NAMALWA (cell line): ENCODE measurements around the gene LRP1B.

ENCODE experiments used
- DNase-seq: peaks from one replicate; pipeline ENCODE4 v3.0.0-alpha.2; 2015; ENCODE audit warnings: low spot score

LRP1B gene

DNA sequence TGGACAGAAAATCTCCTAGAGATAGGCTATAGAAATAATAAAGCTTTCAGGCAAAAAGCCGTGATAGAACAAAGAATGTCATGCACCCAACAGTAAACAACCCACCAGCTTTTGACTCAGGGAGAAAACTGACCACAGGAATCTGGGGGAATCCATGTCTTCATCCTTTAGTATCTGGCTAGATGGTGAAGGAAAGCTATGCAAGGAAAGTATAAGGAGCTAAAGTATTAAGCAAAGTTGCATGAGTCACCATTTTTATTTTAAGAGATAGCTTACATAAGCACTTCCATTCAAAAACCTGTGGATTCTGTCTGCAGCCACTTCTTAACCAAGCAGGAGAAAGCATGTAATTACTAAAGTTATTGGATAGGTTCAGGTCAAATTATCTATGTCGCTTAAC lies 363.8 kb downstream of the LRP1B start:
- no peak for DNase-seq

DNA sequence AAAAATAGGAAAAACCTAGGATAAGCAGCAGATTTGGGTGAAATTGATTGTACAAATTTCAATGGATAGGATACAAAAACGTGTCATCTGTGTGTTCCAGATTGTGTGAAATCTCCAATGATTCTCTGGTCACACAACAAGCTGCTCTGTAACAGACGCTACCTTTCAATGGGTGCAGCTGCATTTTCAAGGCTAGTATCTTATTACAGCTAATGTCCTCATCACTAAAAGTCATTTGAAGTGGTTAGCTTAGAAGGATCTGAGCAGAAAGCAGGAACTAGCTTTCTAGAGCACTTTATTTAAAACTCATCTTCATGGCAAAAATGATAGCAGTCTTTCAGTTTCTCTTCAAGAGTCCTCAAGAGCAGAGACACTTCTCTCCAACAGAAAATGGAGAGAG lies 364.6 kb downstream of the LRP1B start:
- DNase-seq, result no peak

DNA sequence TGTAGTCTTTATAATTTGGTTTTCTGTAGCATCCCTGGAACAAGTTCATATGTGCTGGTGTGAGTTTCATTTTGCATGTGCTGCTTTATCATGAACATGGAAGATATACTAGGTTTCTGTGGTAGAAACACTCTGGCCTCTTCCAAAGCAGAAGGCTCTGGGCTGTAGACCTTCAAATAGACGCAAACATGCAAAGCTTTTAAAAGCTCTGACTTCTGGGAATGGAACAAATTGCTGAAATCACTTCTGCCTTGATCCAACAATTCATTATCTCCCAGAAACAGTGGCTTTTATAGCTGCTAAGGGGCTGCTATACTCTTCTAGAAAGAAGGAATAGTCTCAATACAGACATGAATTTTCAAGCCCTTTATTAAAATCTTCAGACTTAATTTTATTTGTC lies 382.2 kb downstream of the LRP1B start:
- DNase-seq, result no peak

GRCh38 chr2:141741652-141742051 lies 389.2 kb downstream of the LRP1B start:
- no peak for DNase-seq

- no peak for DNase-seq
These were observed 393.1 kb downstream of the LRP1B start for GRCh38 chr2:141737492-141738255.

DNA sequence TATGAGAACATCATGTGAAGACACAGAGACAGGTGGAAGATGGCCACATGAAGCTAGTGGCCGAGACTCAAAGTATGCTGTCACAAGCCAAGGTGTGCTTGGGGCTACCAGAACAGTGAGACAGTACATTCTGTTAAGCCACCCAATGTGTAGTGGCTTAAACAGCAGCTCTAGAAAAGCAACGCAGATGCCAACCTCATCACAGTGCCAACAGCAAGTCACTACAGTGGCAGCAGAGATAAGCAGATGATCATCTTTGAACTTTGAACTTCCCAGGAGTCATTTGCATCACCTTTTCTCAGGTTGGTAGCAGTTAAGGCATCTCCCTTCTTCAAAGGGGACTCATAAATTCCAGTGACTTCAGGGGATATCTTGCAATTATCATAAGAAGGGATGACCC lies 394.4 kb downstream of the LRP1B start:
- DNase-seq, result no peak

DNA sequence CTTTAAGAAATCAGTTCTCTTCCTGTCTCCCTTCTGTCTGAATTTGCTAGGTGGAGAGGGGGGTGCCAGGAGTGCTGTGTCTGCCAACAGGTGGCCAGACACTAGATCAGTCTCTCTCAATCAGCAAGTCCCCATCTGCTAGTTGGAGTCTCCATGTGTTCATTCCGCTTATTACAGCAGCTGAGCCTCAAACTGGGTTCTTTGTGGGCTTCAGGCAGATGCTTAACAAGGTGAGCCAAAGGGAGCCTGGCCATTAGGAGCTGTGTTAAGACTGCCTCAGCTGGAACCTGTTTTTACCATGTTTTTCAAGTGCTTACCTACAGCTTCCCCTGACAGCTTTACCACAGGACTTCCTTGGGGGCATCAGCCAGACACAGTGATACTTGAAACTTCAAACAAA lies 401.9 kb downstream of the LRP1B start:
- DNase-seq, result no peak

GRCh38 chr2:141728142-141728541 lies 402.7 kb downstream of the LRP1B start:
- no peak for DNase-seq

- no peak for DNase-seq
These were observed 406.4 kb downstream of the LRP1B start for GRCh38 chr2:141724426-141724825.

DNA sequence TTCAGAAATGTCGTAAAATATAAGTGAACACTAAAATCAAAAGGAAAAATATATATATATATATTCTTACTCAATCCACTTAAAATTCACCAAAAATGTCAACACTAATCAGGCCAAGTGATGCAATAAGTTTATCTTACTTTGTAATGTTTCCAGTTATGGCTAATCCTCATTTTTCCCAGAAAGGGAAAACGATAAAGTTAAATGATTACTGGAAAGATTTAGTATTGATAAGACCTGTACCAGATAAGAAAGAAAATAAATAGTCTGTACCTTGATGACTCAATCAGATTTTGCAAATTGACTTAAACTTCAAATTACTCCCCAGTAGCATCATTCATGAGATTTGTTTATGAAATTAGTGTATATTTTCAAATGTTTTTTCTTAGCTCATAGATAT lies 407.0 kb downstream of the LRP1B start:
- DNase-seq, result no peak

DNA sequence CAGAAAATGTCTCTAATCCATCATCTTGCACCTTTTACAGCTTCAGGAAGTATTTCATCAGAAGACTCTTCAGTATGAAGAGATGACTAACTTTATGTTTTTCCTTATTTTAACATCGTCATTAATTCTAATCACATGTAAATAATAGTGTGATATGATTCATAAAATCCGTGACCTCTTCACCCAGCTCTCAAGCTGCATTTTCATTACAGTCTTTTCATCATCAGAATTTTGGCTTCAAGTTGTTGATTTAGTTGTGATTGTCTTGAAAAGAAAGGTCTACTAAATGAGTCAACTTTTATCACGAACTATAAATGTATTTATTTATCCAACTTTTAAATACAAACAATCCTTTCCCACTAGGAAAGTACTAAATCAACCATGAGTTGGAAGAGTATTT lies 410.3 kb downstream of the LRP1B start:
- DNase-seq, result no peak

DNA sequence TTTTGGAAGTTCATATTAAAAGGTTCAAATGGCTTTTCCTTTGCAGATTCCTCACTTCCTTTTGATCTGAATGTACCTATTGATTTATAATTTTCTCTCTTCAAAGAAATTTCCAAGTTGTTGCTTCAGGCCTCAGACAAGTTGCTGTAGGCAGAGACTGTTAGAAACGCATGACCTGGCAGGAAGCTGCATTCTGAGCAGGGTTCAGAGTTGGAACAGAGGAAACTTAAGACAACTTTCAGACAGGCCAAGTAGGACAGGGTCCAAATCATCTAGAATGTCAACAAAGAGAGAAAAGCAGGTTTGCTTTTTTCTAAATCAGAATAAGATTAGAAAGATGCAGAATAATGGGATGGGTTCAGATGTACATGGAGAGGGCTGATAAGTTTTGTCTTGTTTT lies 416.3 kb downstream of the LRP1B start:
- DNase-seq, result no peak

- no peak for DNase-seq
These were observed 419.2 kb downstream of the LRP1B start for GRCh38 chr2:141711627-141712026.

GRCh38 chr2:141710589-141711239 lies 420.1 kb downstream of the LRP1B start:
- no peak for DNase-seq

GRCh38 chr2:141709756-141710155 lies 421.1 kb downstream of the LRP1B start:
- no peak for DNase-seq

- DNase-seq, result no peak
These were observed 423.3 kb downstream of the LRP1B start for GRCh38 chr2:141707486-141707885.

DNA sequence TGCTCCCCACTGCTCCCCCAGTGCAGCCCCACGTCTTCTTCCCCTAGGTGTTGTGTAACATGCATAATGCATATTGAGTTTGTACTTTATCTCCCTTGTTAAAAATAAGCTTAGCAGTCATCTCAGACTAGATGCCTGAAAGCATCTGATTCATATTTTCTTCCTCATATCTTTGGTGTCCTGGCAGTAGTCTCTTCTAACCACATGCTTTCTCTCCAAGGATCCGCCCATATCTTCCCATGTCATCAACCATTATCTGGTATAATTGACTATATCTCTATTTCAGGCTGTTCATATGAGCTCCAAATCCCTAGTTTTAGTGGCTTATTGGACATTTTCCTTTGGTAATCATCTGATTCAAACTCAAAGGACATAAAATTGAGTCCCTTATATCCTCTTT lies 426.3 kb downstream of the LRP1B start:
- DNase-seq, result no peak

GRCh38 chr2:141703501-141703900 lies 427.3 kb downstream of the LRP1B start:
- no peak for DNase-seq

GRCh38 chr2:141701618-141702017 lies 429.2 kb downstream of the LRP1B start:
- DNase-seq, result no peak

- DNase-seq, result no peak
These were observed 431.2 kb downstream of the LRP1B start for GRCh38 chr2:141699573-141699972.

DNA sequence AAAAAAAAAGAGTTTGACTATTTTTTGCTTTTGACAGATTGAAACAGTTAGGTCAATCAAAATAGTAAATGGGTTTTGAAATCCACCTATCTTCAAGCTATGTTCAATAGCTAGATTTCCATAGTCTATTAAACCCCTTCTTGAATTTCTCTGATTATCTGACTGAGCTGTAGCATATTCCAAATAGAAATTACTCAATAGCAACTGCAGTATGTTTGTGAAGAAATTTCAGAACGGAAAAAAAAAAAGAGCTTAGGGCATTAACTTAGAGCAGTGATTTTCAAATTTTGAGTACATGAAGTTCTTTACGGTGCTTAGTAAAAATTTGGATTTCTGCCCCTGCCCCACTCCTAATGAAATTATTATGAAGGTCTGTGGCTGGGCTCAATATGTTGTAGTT lies 432.3 kb downstream of the LRP1B start:
- DNase-seq, result no peak

GRCh38 chr2:141697035-141697434 lies 433.8 kb downstream of the LRP1B start:
- DNase-seq, result no peak

GRCh38 chr2:141694180-141694579 lies 436.6 kb downstream of the LRP1B start:
- no peak for DNase-seq

- no peak for DNase-seq
These were observed 438.0 kb downstream of the LRP1B start for GRCh38 chr2:141692829-141693228.
